Keratinocyte (primary cell): Measurements from ENCODE around the gene EIF3A. TPM values are rescaled to one million over a fixed set of nuclear protein-coding genes. Genes with fewer than 3 reads are reported as not detected.

Experiments used
- DNase-seq: peaks from one replicate; pipeline ENCODE4 v3.0.0-alpha.2; 2011; ENCODE audit warnings: low read depth, missing footprints, low spot score
- FAIRE-seq: peaks from 2 replicates; lab custom pipeline; 2011; peaks lifted over from hg19 to GRCh38; lab: Jason Lieb, UNC
- H2AFZ ChIP-seq: 2 replicates; pipeline ENCODE4 v1.6.0; 2012; ENCODE audit warnings: low read length, control low read depth, inconsistent platforms; ENCODE audit not compliant: control insufficient read depth
- H3K27ac ChIP-seq: 2 replicates; pipeline ENCODE4 v1.5.1; 2011; ENCODE audit warnings: low read length; ENCODE audit not compliant: control insufficient read depth, insufficient read depth
- H3K27me3 ChIP-seq: 3 replicates; pipeline ENCODE4 v1.6.0; 2011; ENCODE audit warnings: low read length; ENCODE audit not compliant: control insufficient read depth, insufficient read depth; ENCODE audit errors: extremely low read depth
- H3K36me3 ChIP-seq, 2 experiments: 2 replicates in 1 of 2; 3 replicates in 1 of 2; pipeline ENCODE4 v1.5.1; 2011; ENCODE audit warnings: low read length in 2 of 2, mild to moderate bottlenecking in 1 of 2; ENCODE audit not compliant: control insufficient read depth in 2 of 2, insufficient read depth in 2 of 2; ENCODE audit errors: extremely low read depth in 1 of 2
- H3K4me1 ChIP-seq: 3 replicates; pipeline ENCODE4 v1.5.1; 2011; ENCODE audit warnings: low read length; ENCODE audit not compliant: control insufficient read depth, insufficient read depth; ENCODE audit errors: extremely low read depth
- H3K4me2 ChIP-seq: 3 replicates; pipeline ENCODE4 v1.6.0; 2011; ENCODE audit warnings: low read depth, low read length; ENCODE audit not compliant: control insufficient read depth, insufficient read depth; ENCODE audit errors: extremely low read depth
- H3K4me3 ChIP-seq, 3 experiments: fragments of 200-600 bp in 1 of 3; sonication (generic) in 1 of 3; 2 replicates in 2 of 3; 3 replicates in 1 of 3; pipeline ENCODE4 v1.5.1; 2011 to 2016; ENCODE audit warnings: low read length in 3 of 3, mild to moderate bottlenecking in 3 of 3, control low read depth in 2 of 3, inconsistent platforms in 1 of 3, low read depth in 1 of 3, mixed read lengths in 1 of 3, mixed run types in 1 of 3, moderate library complexity in 1 of 3; ENCODE audit not compliant: control insufficient read depth in 2 of 3, insufficient read depth in 2 of 3; ENCODE audit errors: extremely low read depth in 1 of 3
- H3K79me2 ChIP-seq: 2 replicates; pipeline ENCODE4 v1.6.0; 2012; ENCODE audit warnings: low read length; ENCODE audit not compliant: control insufficient read depth, insufficient read depth
- H3K9ac ChIP-seq: 3 replicates; pipeline ENCODE4 v1.6.0; 2011; ENCODE audit warnings: low read length; ENCODE audit not compliant: control insufficient read depth, insufficient read depth; ENCODE audit errors: extremely low read depth
- H3K9me1 ChIP-seq: 3 replicates; pipeline ENCODE4 v1.6.0; 2011; ENCODE audit warnings: low read length; ENCODE audit not compliant: control insufficient read depth, insufficient read depth; ENCODE audit errors: extremely low read depth
- H3K9me3 ChIP-seq: 2 replicates; pipeline ENCODE4 v1.5.1; 2012; ENCODE audit warnings: low read depth, low read length; ENCODE audit not compliant: control insufficient read depth
- H4K20me1 ChIP-seq: 3 replicates; pipeline ENCODE4 v1.6.0; 2011; ENCODE audit warnings: low read length; ENCODE audit not compliant: control insufficient read depth, insufficient read depth; ENCODE audit errors: extremely low read depth
- CTCF ChIP-seq, 3 experiments: IDR thresholded peaks in 1 of 3; conservative IDR thresholded peaks in 1 of 3; optimal IDR thresholded peaks in 1 of 3; 2 replicates in 2 of 3; 3 replicates in 1 of 3; pipeline versions ENCODE3 to v1.5.1; 2011; ENCODE audit warnings: low read length in 3 of 3, mild to moderate bottlenecking in 3 of 3, moderate library complexity in 2 of 3, control low read depth in 1 of 3, inconsistent platforms in 1 of 3; ENCODE audit not compliant: insufficient read depth in 2 of 3; ENCODE audit errors: extremely low read depth in 1 of 3
- EZH2 ChIP-seq: IDR thresholded peaks from one replicate; pipeline ENCODE4 v1.6.1; 2012; ENCODE audit warnings: inconsistent platforms, mild to moderate bottlenecking, low read length, moderate library complexity
- dilution Hi-C: fragments of 300-500 bp; cut with MboI; formaldehyde crosslinking; loops from one replicate; pipeline ENCODE4 v1.7.0; 2020; ENCODE audit warnings: low sequenced_read_pairs; ENCODE audit not compliant: extremely low pct_ligation_motif_present
- polyA plus RNA-seq, 5 experiments: library from polyadenylated mRNA; depleted of rRNA in 3 of 5; stranded (reverse) in 3 of 5; stranded (forward) in 1 of 5; unstranded in 1 of 5; fragments of >200 nt; gene quantifications; 1 replicate in 1 of 5; 2 replicates in 3 of 5; 3 replicates in 1 of 5; pipeline versions ENCODE4 v1.2.1 to v1.2.3, GENCODE V29; 2011 to 2012; ENCODE audit warnings: missing spikeins in 2 of 5, low read depth in 1 of 5, low replicate concordance in 1 of 5

The EIF3A gene
- polyA plus RNA-seq, 1 donor (not counting 4 experiments of a cell fraction or from before 2014, with no cell fraction given) = 84.4 TPM

DNA sequence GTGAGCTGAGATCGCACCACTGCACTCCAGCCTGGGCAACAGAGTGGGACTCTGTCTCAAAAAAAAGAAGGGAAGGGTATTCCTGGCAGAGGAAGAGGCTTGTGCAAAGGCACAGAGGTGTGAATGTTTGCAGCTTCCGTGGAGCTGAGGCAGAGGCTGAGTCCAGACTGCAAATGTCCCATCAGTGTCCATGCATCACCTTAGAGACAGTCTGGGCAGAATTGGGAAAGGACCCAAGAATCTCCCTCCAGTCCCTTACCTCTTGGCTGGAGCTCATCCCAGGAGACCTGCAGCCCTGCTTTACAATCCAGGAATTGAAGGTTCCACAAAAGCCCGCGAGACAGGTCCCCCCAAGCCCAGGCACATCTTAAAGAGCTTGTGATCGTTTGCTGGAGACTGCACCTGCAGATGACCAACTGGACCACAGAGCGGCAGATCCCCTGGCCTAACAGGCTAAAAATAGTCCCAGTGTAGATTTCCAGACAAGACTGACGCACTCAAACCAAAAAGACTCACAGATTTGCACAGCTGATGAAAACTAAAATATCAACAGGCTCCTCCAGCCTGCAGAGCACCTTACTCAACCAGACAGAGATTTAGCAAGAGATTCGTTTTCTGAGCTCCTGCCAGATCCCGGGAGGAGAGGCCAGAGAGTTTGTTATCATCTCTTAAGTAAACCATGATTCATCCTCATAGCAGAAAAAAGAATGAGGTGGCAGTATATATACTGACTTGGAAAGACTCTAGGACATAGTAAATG, 74.0 kb downstream of the EIF3A start:
- no peak for DNase-seq
- dilution Hi-C loops = loop anchor here (25.0 kb wide), 1 partner anchor 294 kb away; no protein-coding TSS in a partner anchor
- Histone ChIP-seq H3K36me3 (no peaks in the 10 kb centered on the region), H3K27ac (no peak overlapping the region), H3K4me1 (peaks cover 23% of the 10 kb centered on the region), H2AFZ (no peak overlapping the region), H3K79me2 (no peaks in the 10 kb centered on the region), H3K9me1 (peaks cover 3% of the 10 kb centered on the region), H3K27me3 (no peaks in the 10 kb centered on the region), H3K4me2 (no peak overlapping the region), H3K9me3 (no peaks in the 10 kb centered on the region), H3K9ac (no peak overlapping the region), H3K4me3 (no peak overlapping the region), H4K20me1 (no peaks in the 10 kb centered on the region)
- peak; percentile 85 for FAIRE-seq
- TF ChIP-seq CTCF (optimal IDR thresholded peaks at IDR 0.05 in 1 of 3, IDR thresholded peaks at IDR 0.05 in 1 of 3, conservative IDR thresholded peaks at IDR 0.05 in 1 of 3; ENCODE audit: extremely low read depth in 1 of 3, insufficient read depth in 2 of 3, low read length in 3 of 3) (no peak), EZH2 (no peak)

DNA sequence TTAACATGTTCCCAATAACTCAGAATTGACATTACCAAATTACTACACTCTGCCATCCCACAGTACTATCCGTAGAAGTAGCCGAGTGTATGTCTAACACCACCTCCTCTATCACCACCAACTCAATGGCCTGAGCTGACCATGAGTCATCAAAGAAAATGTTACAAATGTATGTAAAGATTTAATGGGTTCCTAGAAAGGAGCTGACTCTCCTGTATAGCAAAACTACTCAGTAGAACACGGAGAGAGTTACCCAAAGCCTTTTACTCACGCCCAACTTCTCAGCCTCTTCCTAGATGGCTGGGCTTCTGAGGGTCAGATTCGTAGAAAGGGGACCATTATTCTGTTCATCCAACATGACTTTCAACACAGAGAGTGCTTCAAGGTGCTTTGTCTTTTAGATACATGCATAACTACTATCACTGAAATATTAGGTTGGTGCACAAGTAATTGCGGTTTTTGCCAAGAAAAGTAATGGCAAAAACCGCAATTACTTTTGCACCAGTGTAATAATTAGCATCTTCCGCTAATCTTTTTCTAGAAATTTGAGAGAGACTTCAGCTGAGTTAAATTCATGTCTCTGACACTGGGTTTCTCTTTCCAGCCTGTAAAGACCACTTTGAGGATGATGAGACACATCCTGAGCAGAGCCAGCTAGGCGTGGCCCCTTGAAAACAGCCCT, 75.1 kb downstream of the EIF3A start:
- no peak overlapping the region for H2AFZ ChIP-seq
- no peaks in the 10 kb centered on the region for H4K20me1 ChIP-seq
- no peaks in the 10 kb centered on the region for H3K9me3 ChIP-seq
- peaks cover 23% of the 10 kb centered on the region for H3K4me1 ChIP-seq
- H3K27ac ChIP-seq = no peak overlapping the region
- peaks cover 3% of the 10 kb centered on the region for H3K9me1 ChIP-seq
- DNase-seq (no peak), FAIRE-seq (peak; percentile 13)
- no peak overlapping the region for H3K4me3 ChIP-seq
- dilution Hi-C loops = loop anchor here (25.0 kb wide), 1 partner anchor 293 kb away; no protein-coding TSS in a partner anchor
- TF ChIP-seq EZH2 = no peak
- TF ChIP-seq CTCF (optimal IDR thresholded peaks at IDR 0.05 in 1 of 3, IDR thresholded peaks at IDR 0.05 in 1 of 3, conservative IDR thresholded peaks at IDR 0.05 in 1 of 3; ENCODE audit: extremely low read depth in 1 of 3, insufficient read depth in 2 of 3, low read length in 3 of 3) = no peak
- H3K4me2 ChIP-seq = no peak overlapping the region
- no peaks in the 10 kb centered on the region for H3K79me2 ChIP-seq
- H3K27me3 ChIP-seq = no peaks in the 10 kb centered on the region
- no peak overlapping the region for H3K9ac ChIP-seq
- H3K36me3 ChIP-seq = no peaks in the 10 kb centered on the region
